ENCODE results near the gene CHERP. TPM values are rescaled to one million over a fixed set of nuclear protein-coding genes. Genes with fewer than 3 reads are reported as not detected.
A peak's percentile ranks its signal among the peaks of the same experiment; 100 is the strongest.

Gene CHERP
- total RNA-seq, 1 donor from 2014 or later = 76.4 TPM

- Mint-ChIP-seq H3K27me3 (no peaks in the 10 kb centered on the region), H3K4me3 (ENCODE audit: low read depth) (no peak overlapping the region), H3K36me3 (ENCODE audit: insufficient read depth) (peaks cover 2% of the 10 kb centered on the region), H3K27ac (peak overlapping the region; percentile 90), H3K9me3 (ENCODE audit: low read depth) (no peaks in the 10 kb centered on the region), H3K4me1 (ENCODE audit: low read depth) (peaks cover 13% of the 10 kb centered on the region)
- TF ChIP-seq CTCF (IDR thresholded peaks at IDR 0.05; ENCODE audit: unreplicated experiment) = no peak
- no peak for DNase-seq (ENCODE audit: low spot score, unreplicated experiment)
Observed at GRCh38 chr19:16581145-16581970, 39.1 kb upstream of the CHERP start.

- no peak for DNase-seq (ENCODE audit: low spot score, unreplicated experiment)
- TF ChIP-seq CTCF (IDR thresholded peaks at IDR 0.05; ENCODE audit: unreplicated experiment) = no peak
- Mint-ChIP-seq H3K36me3 (ENCODE audit: insufficient read depth) (peaks cover 2% of the 10 kb centered on the region), H3K9me3 (ENCODE audit: low read depth) (no peaks in the 10 kb centered on the region), H3K27me3 (no peaks in the 10 kb centered on the region), H3K27ac (no peak overlapping the region), H3K4me1 (ENCODE audit: low read depth) (peaks cover 7% of the 10 kb centered on the region), H3K4me3 (ENCODE audit: low read depth) (no peak overlapping the region)
Observed at GRCh38 chr19:16579381-16579780, 37.1 kb upstream of the CHERP start.

- Mint-ChIP-seq H3K27me3 (no peaks in the 10 kb centered on the region), H3K27ac (no peak overlapping the region), H3K4me3 (ENCODE audit: low read depth) (no peak overlapping the region), H3K9me3 (ENCODE audit: low read depth) (no peaks in the 10 kb centered on the region), H3K36me3 (ENCODE audit: insufficient read depth) (peaks cover 2% of the 10 kb centered on the region), H3K4me1 (ENCODE audit: low read depth) (peaks cover 10% of the 10 kb centered on the region)
- TF ChIP-seq CTCF (IDR thresholded peaks at IDR 0.05; ENCODE audit: unreplicated experiment) = no peak
- DNase-seq (ENCODE audit: low spot score, unreplicated experiment) = no peak
Observed at GRCh38 chr19:16577531-16577985, 35.3 kb upstream of the CHERP start.

- Mint-ChIP-seq H3K27me3 (no peaks in the 10 kb centered on the region), H3K9me3 (ENCODE audit: low read depth) (no peaks in the 10 kb centered on the region), H3K4me1 (ENCODE audit: low read depth) (peaks cover 12% of the 10 kb centered on the region), H3K36me3 (ENCODE audit: insufficient read depth) (peaks cover 2% of the 10 kb centered on the region), H3K4me3 (ENCODE audit: low read depth) (no peak overlapping the region), H3K27ac (no peak overlapping the region)
- TF ChIP-seq CTCF (IDR thresholded peaks at IDR 0.05; ENCODE audit: unreplicated experiment) = no peak
- DNase-seq (ENCODE audit: low spot score, unreplicated experiment) = no peak
Observed at GRCh38 chr19:16576690-16577530, 34.7 kb upstream of the CHERP start.

All from progenitor cell of endocrine pancreas (in vitro differentiated cells).